Left lung (tissue), 10 donors: ENCODE data around the gene PDCD2L. TPM values are rescaled to one million over a fixed set of nuclear protein-coding genes. Genes with fewer than 3 reads are reported as not detected.
A peak's percentile ranks its signal among the peaks of the same experiment; 100 is the strongest.

ENCODE experiments used
- ATAC-seq: fragments of 200-7000 bp; cut with Tn5 transposase; one replicate; pipeline ENCODE4 v1.9.1; 2020; ENCODE audit warnings: moderate library complexity
- DNase-seq, 4 donors: peaks; one replicate each; pipeline ENCODE4 v3.0.0-alpha.2; 2013 to 2020
- H3K27ac ChIP-seq, 2 donors: fragments of 200-600 bp; sonication (generic) in 1 of 2; one replicate each; pipeline versions ENCODE4 v1.5.0 to v1.8.0; 2020 to 2021
- H3K27me3 ChIP-seq, 2 donors: fragments of 200-600 bp; sonication (generic) in 1 of 2; one replicate each; pipeline versions ENCODE4 v1.5.0 to v1.8.0; 2020 to 2021
- H3K36me3 ChIP-seq, 2 donors: fragments of 200-600 bp; sonication (generic) in 1 of 2; one replicate each; pipeline versions ENCODE4 v1.5.0 to v1.8.0; 2020 to 2021
- H3K4me1 ChIP-seq, 2 donors: fragments of 200-600 bp; one replicate each; pipeline ENCODE4 v1.8.0; 2021
- H3K4me3 ChIP-seq, 2 donors: fragments of 200-600 bp; sonication (generic) in 1 of 2; one replicate each; pipeline versions ENCODE4 v1.5.0 to v1.8.0; 2020 to 2021; ENCODE audit warnings: mild to moderate bottlenecking in 1 of 2
- H3K9me3 ChIP-seq, 2 donors: fragments of 200-600 bp; sonication (generic) in 1 of 2; one replicate each; pipeline versions ENCODE4 v1.5.0 to v1.8.0; 2020 to 2021
- CTCF ChIP-seq, 2 donors: fragments of 200-600 bp; sonication (generic) in 1 of 2; IDR thresholded peaks; one replicate each; pipeline versions ENCODE4 v1.5.0 to v1.8.0; 2021; ENCODE audit warnings: antibody characterized with exemption in 2 of 2
- intact Hi-C, 2 donors: fragments of 100-400 bp; cut with DNase I; formaldehyde crosslinking; loops; one replicate each; pipeline versions ENCODE4 v1.11.2 to v1.14.2; 2022
- polyA plus RNA-seq, 6 donors: library from polyadenylated mRNA; unstranded; fragments of 120-200 nt; gene quantifications; one replicate each; pipeline ENCODE4 v1.2.1, GENCODE V29; 2013; ENCODE audit not compliant: insufficient read length in 6 of 6
- total RNA-seq, 2 donors: library from RNA; stranded (reverse); fragmentation: NEBNext Ultra II Directional; extraction: Animal tissue kit (Norgen Biotek cat#: 25700); gene quantifications; one replicate each; pipeline ENCODE4 v1.2.1, GENCODE V29; 2021
- donor health status: DM: no; HTN: yes; CAD: no.
- donor health status: DM: no; HTN: no; CAD: no.

PDCD2L gene
- total and polyA plus RNA-seq, 8 donors: 5.0 to 14.7 (median 12.0) TPM

- Histone ChIP-seq H3K27me3 (no peaks in the 10 kb centered on the region), H3K9me3 (no peaks in the 10 kb centered on the region), H3K4me1 (no peaks in the 10 kb centered on the region), H3K36me3 (peaks cover 0 to 32% of the 10 kb centered on the region in 2 donors), H3K27ac (no peak overlapping the region), H3K4me3 (no peak overlapping the region)
- TF ChIP-seq CTCF (IDR thresholded peaks at IDR 0.05): no peak
- DNase-seq (no peak), ATAC-seq (peak; percentile 29)
- intact Hi-C loops: no loop called here
Observed at GRCh38 chr19:34416021-34416545, 11.9 kb downstream of the PDCD2L start.

- no peak overlapping the region for H3K27ac ChIP-seq
- no peak for TF ChIP-seq CTCF (IDR thresholded peaks at IDR 0.05)
- intact Hi-C loops: no loop called here
Observed at GRCh38 chr19:34418300-34418699, 14.1 kb downstream of the PDCD2L start.

GRCh38 chr19:34426096-34426661 lies 22.0 kb downstream of the PDCD2L start:
- no peaks in the 10 kb centered on the region for H3K27me3 ChIP-seq
- peaks cover 0 to 14% of the 10 kb centered on the region in 2 donors for H3K36me3 ChIP-seq
- no peaks in the 10 kb centered on the region for H3K9me3 ChIP-seq
- no peak for DNase-seq
- no peak for ATAC-seq
- no peak overlapping the region for H3K4me3 ChIP-seq
- intact Hi-C loops: no loop called here
- no peak overlapping the region for H3K27ac ChIP-seq
- TF ChIP-seq CTCF (IDR thresholded peaks at IDR 0.05): no peak
- peaks cover 18 to 31% of the 10 kb centered on the region in 2 donors for H3K4me1 ChIP-seq

More at GRCh38 chr19:34418300-34418699, 14.1 kb downstream of the PDCD2L start:
- no peaks in the 10 kb centered on the region for H3K27me3 ChIP-seq
- no peaks in the 10 kb centered on the region for H3K9me3 ChIP-seq
- DNase-seq (no peak), ATAC-seq (no peak)
- H3K4me3 ChIP-seq: no peak overlapping the region
- H3K36me3 ChIP-seq: peaks cover 0 to 42% of the 10 kb centered on the region in 2 donors
- no peaks in the 10 kb centered on the region for H3K4me1 ChIP-seq

- TF ChIP-seq CTCF (IDR thresholded peaks at IDR 0.05): no peak
- H3K4me1 ChIP-seq: peaks cover 18 to 35% of the 10 kb centered on the region in 2 donors
- peak; percentile 10 to 89 (median 28) for DNase-seq
- H3K4me3 ChIP-seq: peak overlapping the region; percentile 83 to 94
- no peaks in the 10 kb centered on the region for H3K9me3 ChIP-seq
- peak; percentile 84 for ATAC-seq
- intact Hi-C loops: no loop called here
- no peaks in the 10 kb centered on the region for H3K27me3 ChIP-seq
- H3K36me3 ChIP-seq: peaks cover 0 to 17% of the 10 kb centered on the region in 2 donors
- H3K27ac ChIP-seq: peak overlapping the region; percentile 85 to 89
Observed at GRCh38 chr19:34428549-34429285, 24.5 kb downstream of the PDCD2L start.

- H3K27ac ChIP-seq: peak overlapping the region in 1 of 2 donors; percentile 85
- H3K27me3 ChIP-seq: no peaks in the 10 kb centered on the region
- H3K9me3 ChIP-seq: no peaks in the 10 kb centered on the region
- no peak for DNase-seq
- H3K36me3 ChIP-seq: peaks cover 3 to 25% of the 10 kb centered on the region in 2 donors
- peaks cover 18 to 35% of the 10 kb centered on the region in 2 donors for H3K4me1 ChIP-seq
- no peak for ATAC-seq
- no peak for TF ChIP-seq CTCF (IDR thresholded peaks at IDR 0.05)
- peak overlapping the region; percentile 83 to 94 for H3K4me3 ChIP-seq
- intact Hi-C loops: no loop called here
Observed at GRCh38 chr19:34429553-34429952, 25.4 kb downstream of the PDCD2L start.
